Lower lobe of right lung (tissue), 2 donors: Measurements from ENCODE around the gene DDHD1. TPM values are rescaled to one million over a fixed set of nuclear protein-coding genes. Genes with fewer than 3 reads are reported as not detected.
A peak's percentile ranks its signal among the peaks of the same experiment; 100 is the strongest.
"Not testable (repeated sequence)": the region's sequence is repeated elsewhere in the genome, so short reads cannot be mapped to it uniquely, and the experiment has no call there.

Experiments used
- ATAC-seq, 2 donors: fragments of 200-7000 bp; cut with Tn5 transposase; one replicate each; pipeline ENCODE4 v1.9.1; 2020 to 2022; ENCODE audit warnings: mild to moderate bottlenecking in 2 of 2, moderate library complexity in 2 of 2
- DNase-seq: peaks from one replicate; pipeline ENCODE4 v3.0.0-alpha.2; 2020
- H3K27ac ChIP-seq: fragments of 200-600 bp; one replicate; pipeline ENCODE4 v1.8.0; 2022
- H3K27me3 ChIP-seq: fragments of 200-600 bp; one replicate; pipeline ENCODE4 v1.8.0; 2022; ENCODE audit warnings: low read depth
- H3K36me3 ChIP-seq: fragments of 200-600 bp; one replicate; pipeline ENCODE4 v1.8.0; 2022; ENCODE audit warnings: mild to moderate bottlenecking
- H3K4me1 ChIP-seq: fragments of 200-600 bp; one replicate; pipeline ENCODE4 v1.8.0; 2022
- H3K4me3 ChIP-seq: fragments of 200-600 bp; one replicate; pipeline ENCODE4 v1.8.0; 2022; ENCODE audit warnings: mild to moderate bottlenecking
- H3K9me3 ChIP-seq: fragments of 200-600 bp; one replicate; pipeline ENCODE4 v1.8.0; 2022
- CTCF ChIP-seq: fragments of 200-600 bp; IDR thresholded peaks from one replicate; pipeline ENCODE4 v1.8.0; 2022; ENCODE audit warnings: antibody characterized with exemption, mild to moderate bottlenecking
- intact Hi-C: fragments of 100-400 bp; cut with DNase I; formaldehyde crosslinking; loops from one replicate; pipeline ENCODE4 v1.11.0; 2022
- total RNA-seq: library from RNA; stranded (reverse); fragmentation: NEBNext Ultra II Directional; extraction: Animal tissue kit (Norgen Biotek cat#: 25700); gene quantifications from one replicate; pipeline ENCODE4 v1.2.1, GENCODE V29; 2021
- donor health status: DM: no; HTN: yes; CAD: no; lungs with severe emphysema.

The DDHD1 gene
- total RNA-seq, 1 donor from 2014 or later, result 32.6 TPM

GRCh38 chr14:53180272-53181221, 27.4 kb upstream of the DDHD1 start:
- H3K27ac ChIP-seq, result no peak overlapping the region
- no peak overlapping the region for H3K4me3 ChIP-seq
- intact Hi-C loops, result no loop called here
- ATAC-seq, result no peak
- TF ChIP-seq CTCF, result no peak
- H3K4me1 ChIP-seq, result no peaks in the 10 kb centered on the region
- no peak for DNase-seq
- H3K27me3 ChIP-seq, result no peaks in the 10 kb centered on the region
- no peaks in the 10 kb centered on the region for H3K36me3 ChIP-seq
- H3K9me3 ChIP-seq, result no peaks in the 10 kb centered on the region

- ATAC-seq, H3K4me3 ChIP-seq, DNase-seq, H3K36me3 ChIP-seq, H3K4me1 ChIP-seq, H3K27ac ChIP-seq, H3K27me3 ChIP-seq, intact Hi-C loops, H3K9me3 ChIP-seq: not testable (repeated sequence)
Observed at GRCh38 chr14:53179486-53180005, 26.4 kb upstream of the DDHD1 start.

- no peak for DNase-seq
- Histone ChIP-seq H3K4me3 (no peak overlapping the region), H3K4me1 (peaks cover 4% of the 10 kb centered on the region), H3K27ac (no peak overlapping the region), H3K36me3 (no peaks in the 10 kb centered on the region), H3K27me3 (no peaks in the 10 kb centered on the region), H3K9me3 (no peaks in the 10 kb centered on the region)
- TF ChIP-seq CTCF, result no peak
- ATAC-seq, result peak in 1 of 2 donors; percentile 55
- intact Hi-C loops, result no loop called here
Observed at GRCh38 chr14:53175375-53175774, 22.3 kb upstream of the DDHD1 start.

GRCh38 chr14:53174918-53175317, 21.8 kb upstream of the DDHD1 start:
- ATAC-seq, result no peak
- H3K4me3 ChIP-seq, result no peak overlapping the region

GRCh38 chr14:53168786-53169185, 15.7 kb upstream of the DDHD1 start:
- ATAC-seq, result no peak
- intact Hi-C loops, result no loop called here
- no peak for DNase-seq

More at GRCh38 chr14:53174918-53175317, 21.8 kb upstream of the DDHD1 start:
- Histone ChIP-seq H3K27me3 (no peaks in the 10 kb centered on the region), H3K4me1 (peaks cover 4% of the 10 kb centered on the region), H3K36me3 (no peaks in the 10 kb centered on the region), H3K9me3 (no peaks in the 10 kb centered on the region), H3K27ac (no peak overlapping the region)
- intact Hi-C loops, result no loop called here
- DNase-seq, result no peak
- TF ChIP-seq CTCF, result no peak

More at GRCh38 chr14:53168786-53169185, 15.7 kb upstream of the DDHD1 start:
- TF ChIP-seq CTCF, result no peak
- no peaks in the 10 kb centered on the region for H3K27me3 ChIP-seq
- no peak overlapping the region for H3K27ac ChIP-seq
- H3K36me3 ChIP-seq, result no peaks in the 10 kb centered on the region
- no peak overlapping the region for H3K4me3 ChIP-seq
- H3K4me1 ChIP-seq, result peaks cover 6% of the 10 kb centered on the region
- H3K9me3 ChIP-seq, result no peaks in the 10 kb centered on the region
